ENCODE measurements around the gene IQCE.
"Not testable (repeated sequence)": the region's sequence is repeated elsewhere in the genome, so short reads cannot be mapped to it uniquely, and the experiment has no call there.

Gene IQCE

GRCh38 chr7:2598154-2598823 is 39.5 kb downstream of the IQCE start:
- DNase-seq (ENCODE audit: low read depth in 4 of 4, low spot score in 1 of 4) = no peak

- no peak for DNase-seq (ENCODE audit: low read depth in 4 of 4, low spot score in 1 of 4)
These were observed 42.3 kb downstream of the IQCE start for GRCh38 chr7:2601065-2601464.

DNA sequence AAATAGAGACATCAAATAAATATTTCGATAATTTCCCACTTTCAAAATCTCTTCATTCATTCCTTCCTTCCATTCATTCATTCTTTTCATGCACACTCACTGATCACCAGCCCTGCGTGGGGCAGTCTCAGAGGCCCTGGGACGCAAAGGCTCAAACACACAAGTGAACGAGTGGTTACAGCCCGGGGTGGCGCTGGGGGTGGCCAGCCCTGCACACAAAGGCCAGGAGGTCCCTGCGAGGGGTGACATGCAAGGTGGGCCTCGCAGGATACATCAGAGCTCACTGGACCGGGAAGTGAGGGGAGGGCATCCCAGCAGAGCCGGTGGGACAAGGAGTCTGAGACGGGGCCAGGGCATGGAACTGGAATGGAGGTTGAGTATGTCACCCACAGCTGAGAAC is 43.1 kb downstream of the IQCE start:
- DNase-seq (ENCODE audit: low read depth in 4 of 4, low spot score in 1 of 4) = no peak

GRCh38 chr7:2602406-2603043 is 43.7 kb downstream of the IQCE start:
- no peak for DNase-seq (ENCODE audit: low read depth in 4 of 4, low spot score in 1 of 4)

DNA sequence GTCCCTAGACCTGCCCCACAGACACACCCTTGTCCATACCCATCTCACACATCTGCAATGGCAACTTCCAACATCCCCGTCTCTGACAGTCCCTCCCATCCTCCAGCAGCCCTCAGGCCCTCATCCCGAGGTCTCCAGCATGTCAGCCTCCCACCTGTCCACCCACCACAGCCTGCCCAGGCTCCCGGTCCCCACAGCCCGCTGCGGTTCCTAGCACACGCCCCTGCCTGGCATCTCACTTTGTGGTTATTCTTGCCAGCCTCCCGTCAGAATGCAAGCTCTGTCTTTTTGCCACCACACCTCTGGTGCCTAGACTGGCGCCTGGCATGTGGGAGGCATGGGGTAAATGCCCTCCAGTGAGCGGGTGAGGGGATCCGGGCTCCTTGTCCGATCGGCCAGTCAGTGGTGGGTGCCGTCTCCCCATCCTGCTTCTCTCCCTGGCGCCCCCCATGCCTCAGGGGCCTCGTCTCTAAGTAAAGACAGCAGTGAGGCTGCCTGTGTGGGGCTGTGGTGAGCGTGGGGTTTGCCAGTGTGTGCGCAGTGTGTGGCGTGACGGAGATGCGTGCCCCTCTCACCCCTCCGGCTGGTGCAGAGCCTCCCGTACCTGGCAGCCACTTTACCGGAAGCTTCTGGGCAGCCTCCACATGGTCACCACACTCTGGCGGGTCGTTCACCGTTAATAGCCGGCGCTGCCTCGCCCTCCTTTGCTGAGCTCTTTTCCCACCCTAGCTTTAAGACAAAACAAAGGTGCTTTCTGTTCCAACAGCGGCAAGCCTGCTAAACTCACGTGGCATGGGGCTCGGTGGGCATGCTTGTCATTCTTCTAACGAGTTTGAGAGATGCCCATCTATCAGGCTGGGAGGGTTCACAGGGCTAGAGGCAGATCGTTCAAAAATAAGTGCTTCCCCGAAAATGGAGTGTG is 44.5 kb downstream of the IQCE start:
- DNase-seq (ENCODE audit: low read depth in 4 of 4, low spot score in 1 of 4) = no peak

DNA sequence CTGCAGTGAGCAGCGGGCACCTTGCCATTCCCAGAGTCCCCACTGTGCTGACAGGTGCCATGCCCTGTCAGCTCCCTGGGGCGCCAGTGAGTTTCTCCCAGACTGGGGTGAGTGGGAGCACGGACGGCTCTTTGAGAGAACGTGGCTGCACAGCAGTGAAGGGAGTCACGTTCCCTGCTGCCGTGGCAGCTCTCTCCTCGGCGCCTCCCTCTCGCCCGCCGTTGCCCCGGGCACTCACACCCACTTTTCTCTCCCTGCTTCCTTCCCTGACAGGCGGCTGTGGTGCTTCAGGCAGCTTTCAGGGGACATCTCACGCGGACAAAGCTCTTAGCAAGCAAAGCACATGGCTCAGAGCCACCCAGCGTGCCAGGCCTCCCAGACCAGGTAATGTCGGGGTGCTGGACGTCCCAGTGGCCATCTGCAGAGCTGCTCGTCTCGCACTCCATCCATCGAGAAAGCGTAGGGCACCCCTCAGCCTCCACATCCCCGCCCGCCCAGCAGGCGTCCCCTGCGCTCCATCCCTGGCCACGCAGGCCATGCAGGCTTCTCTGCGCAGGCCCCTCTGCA is 45.9 kb downstream of the IQCE start:
- DNase-seq (ENCODE audit: low read depth in 4 of 4, low spot score in 1 of 4) = no peak

DNA sequence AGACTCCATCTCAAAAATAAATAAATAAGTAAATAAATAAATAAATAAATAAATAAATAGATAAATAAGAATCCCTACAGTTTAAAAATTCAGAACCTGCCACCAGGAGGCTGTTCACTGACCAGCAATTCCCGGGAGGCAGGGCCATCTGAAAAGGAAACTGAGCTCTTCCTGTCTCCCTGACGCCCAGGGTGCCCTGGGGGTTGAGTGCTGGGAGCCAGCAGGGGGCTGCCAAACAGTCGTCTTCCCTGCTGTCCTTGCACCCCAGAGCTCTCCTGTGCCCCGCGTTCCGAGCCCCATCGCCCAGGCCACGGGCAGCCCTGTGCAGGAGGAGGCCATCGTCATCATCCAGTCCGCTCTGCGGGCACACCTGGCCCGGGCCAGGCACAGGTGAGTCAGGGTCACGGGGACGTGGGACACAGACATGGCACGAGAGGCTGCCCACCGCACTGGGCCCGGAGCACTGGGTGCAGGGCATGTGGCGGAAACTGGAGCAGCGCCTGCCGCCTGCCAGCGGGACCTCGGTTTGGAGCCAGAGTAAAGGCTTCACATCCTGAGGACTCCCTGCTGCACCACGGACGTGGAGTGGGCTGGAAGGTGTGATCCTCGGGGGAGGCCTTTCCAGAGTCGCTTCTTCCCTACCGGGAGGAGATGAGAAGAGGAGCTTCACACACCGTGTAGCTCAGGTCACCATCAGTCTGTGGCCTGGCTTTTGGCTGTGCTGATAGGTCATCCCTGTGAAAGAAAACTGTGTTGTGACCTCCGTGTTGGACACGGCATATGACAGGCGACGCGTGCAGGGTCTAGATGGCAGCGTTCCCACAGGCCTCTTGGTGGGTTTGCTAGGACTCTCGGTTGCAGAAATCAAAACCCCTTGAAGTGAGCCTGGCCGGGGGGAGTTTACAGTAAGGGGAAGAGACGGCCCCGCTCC is 47.1 kb downstream of the IQCE start:
- no peak for DNase-seq (ENCODE audit: low read depth in 4 of 4, low spot score in 1 of 4)

GRCh38 chr7:2606539-2606936 is 47.8 kb downstream of the IQCE start:
- DNase-seq (ENCODE audit: low read depth in 4 of 4, low spot score in 1 of 4) = no peak

- DNase-seq (ENCODE audit: low read depth in 4 of 4, low spot score in 1 of 4) = no peak
These were observed 48.5 kb downstream of the IQCE start for GRCh38 chr7:2607122-2607922.

DNA sequence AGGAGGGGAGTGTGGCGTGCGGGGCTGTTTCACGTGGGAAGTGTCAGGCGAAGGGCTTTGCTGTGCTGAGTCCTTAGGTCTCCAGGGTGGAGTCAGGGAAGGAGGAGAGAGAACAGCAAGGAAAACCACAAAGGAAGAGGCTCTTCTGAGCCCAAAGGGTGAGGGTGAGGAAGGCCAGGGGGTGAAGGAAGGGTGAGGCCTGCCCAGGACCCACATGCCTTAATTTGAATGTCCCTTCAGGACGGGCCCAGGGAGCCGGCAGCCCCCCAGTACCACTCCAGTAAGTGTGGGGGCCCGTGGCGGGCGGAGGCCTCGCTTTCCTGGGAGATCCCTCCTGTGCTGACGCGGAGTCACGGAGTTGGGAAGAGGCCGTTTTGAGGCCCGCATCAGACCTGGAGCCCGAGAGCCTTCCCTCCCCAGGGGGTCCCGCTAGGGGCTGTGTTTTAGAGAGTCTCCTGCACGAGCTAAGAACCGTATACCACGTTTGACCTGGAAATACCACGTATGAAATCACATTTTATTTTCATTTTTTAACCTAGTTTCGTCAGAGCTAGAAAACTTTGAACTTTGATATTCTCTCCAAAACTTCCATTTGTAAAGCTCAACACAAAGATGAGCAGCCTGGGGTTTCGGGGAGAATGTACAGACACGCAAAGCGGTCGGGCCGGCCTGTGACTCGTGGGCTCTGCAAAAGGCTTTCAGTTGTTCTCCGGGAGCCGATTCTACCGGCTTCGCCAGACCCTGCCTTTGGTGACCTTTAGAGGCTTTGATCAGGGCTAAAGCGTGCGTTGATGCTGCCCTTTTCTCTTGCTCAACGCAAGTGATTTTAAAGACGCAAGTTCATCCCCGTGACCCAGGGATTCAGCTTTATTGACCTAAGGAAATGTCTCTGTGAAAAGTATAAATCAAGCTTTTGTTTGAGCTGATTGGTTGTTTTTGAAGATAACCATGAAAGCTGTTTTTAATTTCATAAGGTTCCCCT is 49.4 kb downstream of the IQCE start:
- DNase-seq (ENCODE audit: low read depth in 4 of 4, low spot score in 1 of 4) = no peak

- no peak for DNase-seq (ENCODE audit: low read depth in 4 of 4, low spot score in 1 of 4)
These were observed 50.2 kb downstream of the IQCE start for GRCh38 chr7:2608921-2609411.

GRCh38 chr7:2609646-2610045 is 50.9 kb downstream of the IQCE start:
- DNase-seq (ENCODE audit: low read depth in 4 of 4, low spot score in 1 of 4) = not testable (repeated sequence)

GRCh38 chr7:2610466-2610865 is 51.7 kb downstream of the IQCE start:
- no peak for DNase-seq (ENCODE audit: low read depth in 4 of 4, low spot score in 1 of 4)

- DNase-seq (ENCODE audit: low read depth in 4 of 4, low spot score in 1 of 4) = no peak
These were observed 52.1 kb downstream of the IQCE start for GRCh38 chr7:2610898-2611297.

DNA sequence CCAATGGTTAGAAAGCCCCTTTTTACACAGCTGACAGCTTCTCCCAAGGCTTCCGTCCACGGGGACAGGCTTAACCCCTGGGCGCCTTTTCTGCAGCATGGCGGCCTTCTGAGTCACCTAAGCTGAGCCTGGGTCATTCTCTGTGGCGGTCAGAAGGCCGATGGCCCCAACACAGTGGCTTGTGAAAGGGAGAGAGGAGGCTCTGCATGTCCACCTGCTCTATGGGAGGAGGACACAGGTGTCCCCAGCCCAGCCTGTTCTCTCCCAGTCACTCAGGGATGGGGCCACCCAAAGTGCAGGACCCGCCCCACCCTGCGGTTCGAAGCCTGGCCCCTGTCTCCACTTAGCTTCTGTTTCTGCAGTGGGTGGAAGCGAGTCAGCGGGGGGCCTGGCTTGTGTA is 52.6 kb downstream of the IQCE start:
- no peak for DNase-seq (ENCODE audit: low read depth in 4 of 4, low spot score in 1 of 4)

- DNase-seq (ENCODE audit: low read depth in 4 of 4, low spot score in 1 of 4) = no peak
These were observed 53.1 kb downstream of the IQCE start for GRCh38 chr7:2611922-2612321.

DNA sequence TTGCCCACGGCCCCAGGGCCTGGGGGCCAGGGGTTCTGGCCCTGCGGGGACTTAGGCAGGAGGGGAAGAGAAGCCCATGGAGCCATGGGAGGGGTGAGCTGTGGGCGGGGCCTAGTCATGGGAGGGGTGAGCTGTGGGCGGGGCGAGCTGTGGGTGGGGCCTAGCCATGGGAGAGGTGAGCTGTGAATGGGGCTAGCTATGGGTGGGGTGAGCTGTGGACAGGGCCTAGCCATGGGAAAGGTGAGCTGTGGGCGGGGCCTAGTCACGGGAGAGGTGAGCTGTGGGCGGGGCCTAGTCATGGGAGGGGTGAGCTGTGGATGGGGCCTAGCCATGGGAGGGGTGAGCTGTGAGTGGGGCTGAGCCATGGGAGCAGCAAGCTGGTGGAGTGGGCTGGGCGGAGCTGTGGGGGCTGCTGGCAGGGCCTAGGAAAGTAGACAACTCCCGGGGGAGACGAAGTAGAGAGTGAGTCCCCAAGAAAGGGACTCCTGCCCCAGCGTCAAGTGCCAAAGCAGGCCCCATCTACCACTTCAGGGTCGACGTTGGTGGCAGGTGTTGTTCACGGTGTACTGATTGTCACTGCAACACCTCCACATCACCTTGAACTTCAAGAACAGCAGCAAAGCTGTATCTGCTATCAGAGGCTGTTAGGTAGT is 53.8 kb downstream of the IQCE start:
- no peak for DNase-seq (ENCODE audit: low read depth in 4 of 4, low spot score in 1 of 4)
